Stomach (tissue), 9 donors: ENCODE data around the gene FAM228B. TPM values are rescaled to one million over a fixed set of nuclear protein-coding genes. Genes with fewer than 3 reads are reported as not detected.

Experiments
- DNase-seq, 2 donors: peaks; one replicate each; pipeline versions ENCODE4 v3.0.0 to v3.0.0-alpha.2; 2013 to 2019
- H3K27ac ChIP-seq, 5 donors: fragments of 200-600 bp in 4 of 5; sonication (generic) in 4 of 5; one replicate each; pipeline ENCODE4 v1.5.1; 2013 to 2019; ENCODE audit warnings: mild to moderate bottlenecking in 1 of 5, moderate library complexity in 1 of 5
- H3K27me3 ChIP-seq, 3 donors: fragments of 200-600 bp; sonication (generic); one replicate each; pipeline ENCODE4 v1.5.1; 2017 to 2019; ENCODE audit warnings: mixed run types in 1 of 3
- H3K36me3 ChIP-seq, 4 donors: fragments of 200-600 bp; sonication (generic); 1 replicate in 3 of 4; 2 replicates in 1 of 4; pipeline ENCODE4 v1.5.1; 2016 to 2019
- H3K4me1 ChIP-seq, 4 donors: fragments of 200-600 bp; sonication (generic); one replicate each; pipeline ENCODE4 v1.5.1; 2016 to 2019
- H3K4me3 ChIP-seq, 4 donors: fragments of 200-600 bp; sonication (generic) in 3 of 4; one replicate each; pipeline ENCODE4 v1.5.1; 2016 to 2019; ENCODE audit warnings: mild to moderate bottlenecking in 1 of 4
- H3K9me3 ChIP-seq, 4 donors: fragments of 200-600 bp; sonication (generic); one replicate each; pipeline ENCODE4 v1.5.1; 2016 to 2019
- CTCF ChIP-seq, 7 experiments: fragments of 450-650 bp in 4 of 7; fragments of 200-600 bp in 3 of 7; sonication (generic) in 3 of 7; IDR thresholded peaks; one replicate each; pipeline ENCODE4 v1.5.1; 2016 to 2019; ENCODE audit warnings: antibody characterized with exemption in 7 of 7, control low read depth in 2 of 7, mild to moderate bottlenecking in 1 of 7
- EP300 ChIP-seq: sonication (generic); formaldehyde crosslinking; IDR thresholded peaks from one replicate; pipeline ENCODE4 v1.6.1; 2017; ENCODE audit warnings: antibody characterized with exemption
- POLR2A ChIP-seq, 4 donors: fragments of 450-650 bp; IDR thresholded peaks; one replicate each; pipeline ENCODE4 v1.6.1; 2016; ENCODE audit warnings: antibody characterized with exemption in 4 of 4, control low read depth in 2 of 4, mild to moderate bottlenecking in 1 of 4, moderate library complexity in 1 of 4
- POLR2AphosphoS5 ChIP-seq, 3 donors: sonication (generic); formaldehyde crosslinking; IDR thresholded peaks; one replicate each; pipeline ENCODE4 v1.6.1; 2016; ENCODE audit warnings: antibody characterized with exemption in 3 of 3
- WGBS, 5 donors: extraction: QIAGEN DNeasy Blood & Tissue Kit in 3 of 5; methylation state at CpG; one replicate each; pipeline versions ENCODE4 v1.1.5 to v1.1.7; 2013 to 2018; 5-methylcytosine and 5-hydroxymethylcytosine counted together
- intact Hi-C: fragments of 100-400 bp; cut with DNase I; formaldehyde crosslinking; loops from one replicate; pipeline ENCODE4 v1.15.1; 2023; ENCODE audit warnings: low total_unique reads
- polyA plus RNA-seq, 3 donors: library from polyadenylated mRNA; stranded (reverse); fragments of 200-250 nt; gene quantifications; one replicate each; pipeline ENCODE4 v1.2.3, GENCODE V29; 2013
- total RNA-seq, 5 donors: library from RNA; depleted of rRNA; stranded (reverse); fragments of >200 nt; gene quantifications; one replicate each; pipeline versions ENCODE4 v1.1.0 to v1.2.3, GENCODE V29; 2014 to 2016
- donor health status: healthy with polysubstance abuse.
- donor health status: Bipolar disorder and iron deficiency.
- donor health status: healthy.

FAM228B gene
- total and polyA plus RNA-seq, 8 donors = 8.4 to 43.2 (median 14.5) TPM; not detected in 1

GRCh38 chr2:24075915-24076848 is 47.1 kb upstream of the FAM228B start, which contains the start of gene SF3B6:
TSS of gene SF3B6 (minus strand) at chr2:24076326. CDS start at chr2:24076229, 97 bp downstream.
- DNase-seq = peak; percentile 100
- 0 to 1% (median 1%) methylated on average over 23 to 64 of the region's 64 CpGs for WGBS, 5 donors

GRCh38 chr2:24076849-24077534 is 46.3 kb upstream of the FAM228B start:
- no peaks in the 10 kb centered on the region for H3K27me3 ChIP-seq
- TF ChIP-seq CTCF (IDR thresholded peaks at IDR 0.05) (no peak), POLR2AphosphoS5 (IDR thresholded peaks at IDR 0.05) (peak in 2 of 3 donors; percentile 57 to 64), EP300 (no peak), POLR2A (IDR thresholded peaks at IDR 0.05) (peak in 1 of 4 donors; percentile 63)
- 0 to 2% (median 1%) methylated on average over 34 to 41 of the region's 41 CpGs for WGBS, 5 donors
- H3K9me3 ChIP-seq = no peaks in the 10 kb centered on the region
- intact Hi-C loops = loop anchor here (10.0 kb wide), 1 partner anchor 152 kb away; the partner anchor contains the start of gene ATAD2B
- peak overlapping the region; percentile 73 to 95 (median 94) for H3K27ac ChIP-seq
- H3K4me1 ChIP-seq = peaks cover 17 to 35% (median 31%) of the 10 kb centered on the region in 4 donors
- no peak for DNase-seq
- H3K4me3 ChIP-seq = peak overlapping the region; percentile 73 to 90 (median 80)
- H3K36me3 ChIP-seq = peaks cover 4 to 61% (median 50%) of the 10 kb centered on the region in 4 donors

More at GRCh38 chr2:24075915-24076848, 47.1 kb upstream of the FAM228B start, which contains the start of gene SF3B6:
- Histone ChIP-seq H3K36me3 (peaks cover 4 to 60% (median 50%) of the 10 kb centered on the region in 4 donors), H3K4me1 (peaks cover 17 to 35% (median 32%) of the 10 kb centered on the region in 4 donors), H3K27ac (peak within 1 kb of the TSS; percentile 73 to 95 (median 94)), H3K9me3 (no peaks in the 10 kb centered on the region), H3K27me3 (no peaks in the 10 kb centered on the region), H3K4me3 (peak within 1 kb of the TSS; percentile 73 to 90 (median 80))
- intact Hi-C loops = loop anchor here (10.0 kb wide), 1 partner anchor 151 kb away; the partner anchor contains the start of gene ATAD2B
- TF ChIP-seq POLR2A (IDR thresholded peaks at IDR 0.05) (no peak), POLR2AphosphoS5 (IDR thresholded peaks at IDR 0.05) (peak; percentile 84 to 96 (median 88)), EP300 (no peak), CTCF (IDR thresholded peaks at IDR 0.05) (peak in 1 of 7 experiments; percentile 15)

- H3K27ac ChIP-seq = peak overlapping the region; percentile 73 to 95 (median 94)
- TF ChIP-seq EP300 = no peak
- TF ChIP-seq POLR2AphosphoS5 (IDR thresholded peaks at IDR 0.05) = no peak
- TF ChIP-seq POLR2A (IDR thresholded peaks at IDR 0.05) = no peak
- no peak for TF ChIP-seq CTCF (IDR thresholded peaks at IDR 0.05)
- peak overlapping the region; percentile 73 to 90 (median 80) for H3K4me3 ChIP-seq
- intact Hi-C loops = loop anchor here (10.0 kb wide), 1 partner anchor 153 kb away; the partner anchor contains the start of gene ATAD2B
- H3K4me1 ChIP-seq = peaks cover 17 to 35% (median 31%) of the 10 kb centered on the region in 4 donors
- H3K36me3 ChIP-seq = peaks cover 4 to 61% (median 50%) of the 10 kb centered on the region in 4 donors
- no peaks in the 10 kb centered on the region for H3K9me3 ChIP-seq
- no peak for DNase-seq
- 4 to 17% (median 7%) methylated on average over 9 of the region's 9 CpGs for WGBS, 5 donors
- no peaks in the 10 kb centered on the region for H3K27me3 ChIP-seq
These were observed 45.8 kb upstream of the FAM228B start for GRCh38 chr2:24077535-24077877.

- Histone ChIP-seq H3K9me3 (no peaks in the 10 kb centered on the region), H3K36me3 (peaks cover 4 to 61% (median 50%) of the 10 kb centered on the region in 4 donors), H3K27me3 (no peaks in the 10 kb centered on the region), H3K4me1 (peaks cover 17 to 38% (median 33%) of the 10 kb centered on the region in 4 donors), H3K4me3 (peak overlapping the region; percentile 73 to 90 (median 80)), H3K27ac (peak overlapping the region; percentile 73 to 95 (median 94))
- TF ChIP-seq POLR2AphosphoS5 (IDR thresholded peaks at IDR 0.05) (no peak), POLR2A (IDR thresholded peaks at IDR 0.05) (no peak), CTCF (IDR thresholded peaks at IDR 0.05) (no peak), EP300 (no peak)
- no peak for DNase-seq
- intact Hi-C loops = loop anchor here (10.0 kb wide), 1 partner anchor 153 kb away; the partner anchor contains the start of gene ATAD2B
- WGBS, 5 donors = 35 to 46% (median 39%) methylated on average over 2 of the region's 2 CpGs
These were observed 45.4 kb upstream of the FAM228B start for GRCh38 chr2:24077879-24078278.
